HFF-Myc (cell line): ENCODE data around the gene KIRREL2.

Experiments
- DNase-seq: peaks from one replicate; pipeline ENCODE4 v3.0.0-alpha.2; 2011; ENCODE audit warnings: low read depth; ENCODE audit errors: extremely low read depth
- H3K4me3 ChIP-seq: replicated peaks from 2 replicates; pipeline ENCODE4 v1.5.1; 2011; ENCODE audit warnings: low read depth, mild to moderate bottlenecking, control low read depth, low read length
- TF ChIP-seq, protein P1 (sequence below): IDR thresholded peaks from 2 replicates; pipeline ENCODE4 v1.5.1; 2012; ENCODE audit warnings: mild to moderate bottlenecking, low read depth, low read length, control low read depth; ENCODE audit errors: missing control alignments

The KIRREL2 gene

GRCh38 chr19:35911173-35911572, 54.5 kb downstream of the KIRREL2 start:
- DNase-seq, result no peak
- no peak overlapping the region for H3K4me3 ChIP-seq
- TF ChIP-seq, protein P1, sequence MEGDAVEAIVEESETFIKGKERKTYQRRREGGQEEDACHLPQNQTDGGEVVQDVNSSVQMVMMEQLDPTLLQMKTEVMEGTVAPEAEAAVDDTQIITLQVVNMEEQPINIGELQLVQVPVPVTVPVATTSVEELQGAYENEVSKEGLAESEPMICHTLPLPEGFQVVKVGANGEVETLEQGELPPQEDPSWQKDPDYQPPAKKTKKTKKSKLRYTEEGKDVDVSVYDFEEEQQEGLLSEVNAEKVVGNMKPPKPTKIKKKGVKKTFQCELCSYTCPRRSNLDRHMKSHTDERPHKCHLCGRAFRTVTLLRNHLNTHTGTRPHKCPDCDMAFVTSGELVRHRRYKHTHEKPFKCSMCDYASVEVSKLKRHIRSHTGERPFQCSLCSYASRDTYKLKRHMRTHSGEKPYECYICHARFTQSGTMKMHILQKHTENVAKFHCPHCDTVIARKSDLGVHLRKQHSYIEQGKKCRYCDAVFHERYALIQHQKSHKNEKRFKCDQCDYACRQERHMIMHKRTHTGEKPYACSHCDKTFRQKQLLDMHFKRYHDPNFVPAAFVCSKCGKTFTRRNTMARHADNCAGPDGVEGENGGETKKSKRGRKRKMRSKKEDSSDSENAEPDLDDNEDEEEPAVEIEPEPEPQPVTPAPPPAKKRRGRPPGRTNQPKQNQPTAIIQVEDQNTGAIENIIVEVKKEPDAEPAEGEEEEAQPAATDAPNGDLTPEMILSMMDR, result no peak

DNA sequence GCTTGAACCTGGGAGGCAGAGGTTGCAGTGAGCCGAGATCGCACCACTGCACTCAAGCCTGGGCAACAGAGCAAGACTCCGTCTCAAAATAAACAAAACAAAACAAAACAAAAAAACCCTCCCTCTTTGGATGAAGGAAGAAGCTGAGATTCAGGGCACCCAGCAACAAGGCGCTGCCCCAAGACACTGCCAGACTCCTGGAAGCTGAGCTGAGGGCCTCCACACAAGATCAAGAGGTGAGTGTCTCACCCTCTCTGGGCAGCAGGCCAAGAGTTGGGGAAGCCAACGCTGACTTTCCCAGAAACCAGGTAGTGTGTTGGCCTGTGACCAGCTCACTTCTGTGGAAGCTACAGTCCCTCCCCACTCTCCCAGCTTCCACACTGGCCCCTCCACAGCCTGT, 55.1 kb downstream of the KIRREL2 start:
- DNase-seq, result no peak
- no peak overlapping the region for H3K4me3 ChIP-seq
- TF ChIP-seq, protein P1, result no peak

DNA sequence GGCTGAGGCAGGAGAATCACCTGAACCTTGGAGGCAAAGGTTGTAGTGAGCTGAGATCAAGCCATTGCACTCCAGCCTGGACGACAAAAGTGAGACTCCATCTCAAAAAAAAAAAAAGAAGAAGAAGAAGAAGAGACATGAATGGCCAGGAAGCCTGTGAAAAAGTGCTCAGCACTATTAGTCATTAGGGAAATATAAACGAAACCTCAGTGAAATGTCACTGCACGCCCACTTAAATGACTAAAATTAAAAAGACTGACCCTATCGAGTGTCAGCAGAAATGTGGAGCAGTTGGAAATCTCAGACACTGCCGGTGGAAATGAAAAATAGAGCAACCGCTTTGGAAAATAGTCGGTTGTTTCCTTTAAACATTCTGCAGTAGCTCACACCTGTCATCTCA, 56.9 kb downstream of the KIRREL2 start:
- TF ChIP-seq, protein P1, result no peak
- DNase-seq, result no peak

DNA sequence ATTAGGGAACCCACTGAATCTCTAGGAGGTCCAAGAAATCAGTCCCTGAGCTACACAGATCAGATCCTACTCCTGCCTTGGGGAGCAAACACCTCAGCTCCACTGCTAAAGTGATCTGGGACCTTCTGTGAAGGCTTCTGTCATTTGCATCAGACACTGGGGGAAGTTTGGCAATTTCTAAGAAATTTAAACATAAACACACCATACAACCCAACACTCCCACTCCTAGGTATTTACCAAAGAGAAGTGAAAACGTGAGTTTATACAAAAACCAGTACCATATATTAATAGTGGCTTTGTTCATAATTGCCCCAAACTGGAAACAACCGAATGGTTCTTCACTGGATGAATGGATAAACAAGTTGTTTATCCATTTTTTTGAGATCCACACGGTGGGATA, 58.7 kb downstream of the KIRREL2 start:
- no peak for DNase-seq
- TF ChIP-seq, protein P1, result no peak
- no peak overlapping the region for H3K4me3 ChIP-seq

More for the DNA sequence above, 56.9 kb downstream of the KIRREL2 start:
- no peak overlapping the region for H3K4me3 ChIP-seq
